HCT116 (cell line): Measurements from ENCODE around the gene TRIM9.

Source experiments
- EZH2 ChIP-seq: fragments of 200-600 bp; sonication (generic); IDR thresholded peaks from 2 replicates; pipeline ENCODE4 v1.6.1; 2017; ENCODE audit warnings: antibody characterized with exemption, mixed run types
- POLR2A ChIP-seq: IDR thresholded peaks from 2 replicates; pipeline ENCODE4 v1.7.0; 2011; ENCODE audit warnings: borderline replicate concordance; ENCODE audit not compliant: insufficient read depth, insufficient read length; ENCODE audit errors: extremely low read depth
- TF ChIP-seq, protein P1 (sequence below), 3 experiments: fragments of 200-600 bp in 1 of 3; sonication (generic) in 1 of 3; IDR thresholded peaks in 2 of 3; conservative IDR thresholded peaks in 1 of 3; 2 replicates each; pipeline ENCODE4 v1.5.1; 2012 to 2017; ENCODE audit warnings: low read depth in 2 of 3, low read length in 2 of 3, antibody characterized with exemption in 1 of 3, borderline replicate concordance in 1 of 3, control low read depth in 1 of 3, mild to moderate bottlenecking in 1 of 3, mixed read lengths in 1 of 3, mixed run types in 1 of 3, moderate library complexity in 1 of 3; ENCODE audit not compliant: insufficient read depth in 1 of 3

GRCh38 chr14:50948205-50948604, 146.7 kb downstream of the TRIM9 start:
- no peak for TF ChIP-seq POLR2A
- TF ChIP-seq, protein P1, sequence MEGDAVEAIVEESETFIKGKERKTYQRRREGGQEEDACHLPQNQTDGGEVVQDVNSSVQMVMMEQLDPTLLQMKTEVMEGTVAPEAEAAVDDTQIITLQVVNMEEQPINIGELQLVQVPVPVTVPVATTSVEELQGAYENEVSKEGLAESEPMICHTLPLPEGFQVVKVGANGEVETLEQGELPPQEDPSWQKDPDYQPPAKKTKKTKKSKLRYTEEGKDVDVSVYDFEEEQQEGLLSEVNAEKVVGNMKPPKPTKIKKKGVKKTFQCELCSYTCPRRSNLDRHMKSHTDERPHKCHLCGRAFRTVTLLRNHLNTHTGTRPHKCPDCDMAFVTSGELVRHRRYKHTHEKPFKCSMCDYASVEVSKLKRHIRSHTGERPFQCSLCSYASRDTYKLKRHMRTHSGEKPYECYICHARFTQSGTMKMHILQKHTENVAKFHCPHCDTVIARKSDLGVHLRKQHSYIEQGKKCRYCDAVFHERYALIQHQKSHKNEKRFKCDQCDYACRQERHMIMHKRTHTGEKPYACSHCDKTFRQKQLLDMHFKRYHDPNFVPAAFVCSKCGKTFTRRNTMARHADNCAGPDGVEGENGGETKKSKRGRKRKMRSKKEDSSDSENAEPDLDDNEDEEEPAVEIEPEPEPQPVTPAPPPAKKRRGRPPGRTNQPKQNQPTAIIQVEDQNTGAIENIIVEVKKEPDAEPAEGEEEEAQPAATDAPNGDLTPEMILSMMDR (IDR thresholded peaks at IDR 0.05 in 2 of 3, conservative IDR thresholded peaks at IDR 0.05 in 1 of 3; ENCODE audit: borderline replicate concordance in 1 of 3, insufficient read depth in 1 of 3, low read depth in 2 of 3, low read length in 2 of 3): no peak
- no peak for TF ChIP-seq EZH2
